Activated CD4-positive, alpha-beta T cell treated with anti-CD3 and anti-CD28 coated beads for 1 hour (primary cell): ENCODE data around the gene ENG.
"Not testable (repeated sequence)": the region's sequence is repeated elsewhere in the genome, so short reads cannot be mapped to it uniquely, and the experiment has no call there.

Source experiments
- DNase-seq: peaks from one replicate; pipeline ENCODE4 v3.0.0-alpha.2; 2020

ENG gene

GRCh38 chr9:127854184-127854806 is at the start of gene ENG:
Gene ENG (minus strand): TSS chr9:127854658. CDS start chr9:127854355, 303 bp downstream.
- DNase-seq: no peak

GRCh38 chr9:127903557-127904475 is 49.4 kb upstream of the ENG start:
- no peak for DNase-seq

- DNase-seq: peak; percentile 53
Observed at GRCh38 chr9:127899128-127899943, 44.9 kb upstream of the ENG start, which contains the start of gene ST6GALNAC6. Gene ST6GALNAC6 (minus strand): TSS chr9:127899603. CDS start chr9:127897981, 1,622 bp downstream.

- no peak for DNase-seq
Observed at GRCh38 chr9:127898433-127899127, 44.1 kb upstream of the ENG start.

GRCh38 chr9:127897193-127897692 is 42.8 kb upstream of the ENG start:
- DNase-seq: no peak

- no peak for DNase-seq
Observed at GRCh38 chr9:127896395-127897192, 42.1 kb upstream of the ENG start.

GRCh38 chr9:127895811-127896210 is 41.4 kb upstream of the ENG start:
- DNase-seq: no peak

GRCh38 chr9:127893392-127893791 is 38.9 kb upstream of the ENG start:
- DNase-seq: no peak

GRCh38 chr9:127892831-127893230 is 38.4 kb upstream of the ENG start:
- DNase-seq: no peak

- DNase-seq: no peak
Observed at GRCh38 chr9:127890053-127890452, 35.6 kb upstream of the ENG start.

GRCh38 chr9:127887792-127888191 is 33.3 kb upstream of the ENG start:
- no peak for DNase-seq

- no peak for DNase-seq
Observed at GRCh38 chr9:127886401-127886972, 32.0 kb upstream of the ENG start.

GRCh38 chr9:127885508-127886281 is 31.2 kb upstream of the ENG start:
- DNase-seq: no peak

GRCh38 chr9:127884976-127885490 is 30.6 kb upstream of the ENG start:
- DNase-seq: no peak

GRCh38 chr9:127884427-127884911 is 30.0 kb upstream of the ENG start:
- DNase-seq: no peak

GRCh38 chr9:127883959-127884358 is 29.5 kb upstream of the ENG start:
- DNase-seq: no peak

GRCh38 chr9:127881715-127882114 is 27.3 kb upstream of the ENG start:
- DNase-seq: not testable (repeated sequence)

GRCh38 chr9:127880143-127880542 is 25.7 kb upstream of the ENG start:
- no peak for DNase-seq

- DNase-seq: no peak
Observed at GRCh38 chr9:127878652-127879390, 24.4 kb upstream of the ENG start.
